NCI-H1417 treated with DMSO at 0.1 percent for 48 hours (cell line): ENCODE data around the gene ATE1.
"Not testable (repeated sequence)": the region's sequence is repeated elsewhere in the genome, so short reads cannot be mapped to it uniquely, and the experiment has no call there.

Source experiments
- DNase-seq: peaks from one replicate; lab custom pipeline; 2025; lab: John Stamatoyannopoulos, UW

The ATE1 gene

DNA sequence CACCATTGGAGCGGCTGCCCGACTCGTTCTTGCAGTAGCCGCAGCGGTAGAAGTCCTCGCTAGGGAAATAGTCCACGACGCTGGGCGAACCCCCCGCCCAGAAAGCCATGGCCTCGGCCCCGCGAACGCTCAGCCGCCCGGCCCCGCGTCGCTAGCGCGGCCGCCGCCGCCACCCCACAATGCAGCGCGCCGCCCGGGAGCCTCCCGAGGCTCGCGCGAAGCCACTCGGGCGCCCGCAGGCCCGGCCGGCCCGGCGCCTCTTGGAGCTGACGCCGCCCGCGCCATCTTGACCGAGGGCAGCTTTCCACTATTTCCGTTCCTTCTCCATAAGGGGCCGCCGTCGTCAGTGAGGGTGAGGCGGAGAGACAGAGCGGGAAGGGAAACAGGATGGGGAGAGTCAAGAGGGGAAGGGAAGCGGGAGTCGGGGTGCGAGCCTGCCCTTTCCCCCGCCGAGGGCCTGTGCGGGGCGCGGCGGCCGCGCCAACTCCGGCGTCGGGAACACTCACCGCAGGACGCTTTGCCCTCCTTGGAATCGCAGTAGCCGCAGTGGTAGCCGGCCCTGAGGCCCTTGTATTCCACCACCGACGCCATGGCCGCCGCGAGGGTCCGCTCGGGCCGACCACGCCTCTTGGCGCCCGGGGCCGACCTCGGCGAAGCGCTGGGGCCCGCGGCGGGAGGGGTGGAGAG, at the start of gene ATE1:
Gene ATE1, minus strand, starts transcription at position 191 of the 687 bp plus-strand sequence. Its CDS starts 82 bp downstream, at position 109.
- peak; percentile 62 for DNase-seq

GRCh38 chr10:121976607-121977006, 48.8 kb upstream of the ATE1 start:
- no peak for DNase-seq

DNA sequence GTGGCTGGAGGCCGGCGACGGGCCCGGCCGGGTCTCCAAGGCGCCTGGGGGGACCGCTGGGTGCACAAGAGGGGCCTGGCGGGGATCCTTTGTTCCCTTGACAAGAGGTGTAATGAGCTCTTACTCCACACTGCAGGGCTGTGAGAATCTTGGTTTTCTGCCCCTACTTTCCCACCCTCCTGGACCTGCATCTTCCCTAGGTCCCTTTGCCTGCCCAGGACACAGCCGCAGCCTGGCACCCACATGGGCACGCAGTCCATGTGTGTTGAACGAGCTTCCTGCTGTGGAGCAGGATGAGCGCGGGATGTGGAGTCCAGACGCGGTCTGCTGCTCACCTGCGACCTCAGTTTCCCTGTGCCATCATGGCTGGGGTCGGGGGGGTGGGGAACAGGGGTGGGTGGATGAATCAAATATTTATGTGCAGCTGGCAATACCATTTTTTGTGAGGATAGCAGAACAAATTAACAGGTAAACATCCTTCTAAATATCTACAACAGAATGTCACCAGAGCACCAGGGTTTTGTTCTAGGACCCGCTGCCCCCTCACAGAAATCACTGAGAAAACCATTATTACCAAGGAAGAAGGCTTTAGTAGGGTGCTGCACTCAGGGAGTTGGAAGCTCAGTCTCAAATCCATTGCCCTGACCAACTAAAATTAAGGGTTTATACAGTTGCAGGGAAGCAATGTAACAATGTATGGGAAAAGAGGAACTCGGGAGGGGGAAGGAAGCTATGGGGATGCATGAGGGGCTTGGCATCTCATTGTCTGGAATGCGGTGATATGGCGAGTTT, 47.7 kb upstream of the ATE1 start:
- no peak for DNase-seq

GRCh38 chr10:121974535-121975294, 46.9 kb upstream of the ATE1 start, which contains the start of gene NSMCE4A:
Gene NSMCE4A, minus strand, starts transcription at chr10:121975217. Its CDS starts 52 bp downstream, at chr10:121975165.
- no peak for DNase-seq

DNA sequence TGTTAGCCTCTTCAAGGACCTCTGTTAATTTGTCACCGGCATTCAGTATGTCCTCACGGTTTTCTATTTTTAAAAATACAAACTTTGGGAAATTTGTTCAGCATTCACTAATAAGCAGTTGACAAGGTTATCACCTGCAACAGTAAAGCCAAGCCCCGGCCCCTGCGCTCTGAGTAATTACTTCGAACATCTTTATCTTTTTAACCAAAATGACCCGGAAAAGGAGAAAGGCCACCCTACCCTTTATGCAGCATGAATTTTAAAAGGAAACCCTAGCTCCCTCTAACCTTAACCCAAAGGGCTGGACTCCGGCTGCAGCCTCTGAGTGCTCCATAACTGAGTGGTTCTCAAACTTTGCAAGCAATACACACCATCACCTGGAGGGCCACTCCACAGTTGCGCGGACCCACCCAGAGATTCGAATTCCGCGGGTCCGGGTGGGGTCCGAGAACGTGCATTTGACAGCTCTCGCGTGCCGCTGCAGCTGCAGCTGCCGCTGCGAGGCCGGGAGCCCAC, 46.2 kb upstream of the ATE1 start:
- DNase-seq: no peak

- not testable (repeated sequence) for DNase-seq
Measured at GRCh38 chr10:121969086-121969485, 41.3 kb upstream of the ATE1 start.

DNA sequence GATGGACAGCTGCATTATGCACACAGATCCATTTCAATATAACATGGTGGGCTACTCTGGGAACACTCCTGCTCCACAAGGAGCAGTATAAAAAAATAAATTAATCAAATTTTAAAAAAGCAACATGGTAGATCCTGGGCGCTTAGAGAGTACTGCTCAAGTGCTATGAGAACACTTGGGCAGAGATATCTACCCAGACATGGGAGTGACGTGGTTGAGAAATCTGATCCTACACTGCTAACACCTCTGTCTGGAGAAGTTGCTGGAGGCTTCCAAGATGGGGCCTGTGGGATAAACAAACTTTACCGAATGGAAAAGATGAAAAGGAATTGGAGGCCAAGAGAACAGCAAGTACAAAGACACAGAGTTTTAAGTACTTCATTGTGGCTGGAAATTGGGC, 38.2 kb upstream of the ATE1 start:
- no peak for DNase-seq

- no peak for DNase-seq
Measured at GRCh38 chr10:121961456-121961855, 33.6 kb upstream of the ATE1 start.

- no peak for DNase-seq
Measured at GRCh38 chr10:121959671-121960070, 31.8 kb upstream of the ATE1 start.

DNA sequence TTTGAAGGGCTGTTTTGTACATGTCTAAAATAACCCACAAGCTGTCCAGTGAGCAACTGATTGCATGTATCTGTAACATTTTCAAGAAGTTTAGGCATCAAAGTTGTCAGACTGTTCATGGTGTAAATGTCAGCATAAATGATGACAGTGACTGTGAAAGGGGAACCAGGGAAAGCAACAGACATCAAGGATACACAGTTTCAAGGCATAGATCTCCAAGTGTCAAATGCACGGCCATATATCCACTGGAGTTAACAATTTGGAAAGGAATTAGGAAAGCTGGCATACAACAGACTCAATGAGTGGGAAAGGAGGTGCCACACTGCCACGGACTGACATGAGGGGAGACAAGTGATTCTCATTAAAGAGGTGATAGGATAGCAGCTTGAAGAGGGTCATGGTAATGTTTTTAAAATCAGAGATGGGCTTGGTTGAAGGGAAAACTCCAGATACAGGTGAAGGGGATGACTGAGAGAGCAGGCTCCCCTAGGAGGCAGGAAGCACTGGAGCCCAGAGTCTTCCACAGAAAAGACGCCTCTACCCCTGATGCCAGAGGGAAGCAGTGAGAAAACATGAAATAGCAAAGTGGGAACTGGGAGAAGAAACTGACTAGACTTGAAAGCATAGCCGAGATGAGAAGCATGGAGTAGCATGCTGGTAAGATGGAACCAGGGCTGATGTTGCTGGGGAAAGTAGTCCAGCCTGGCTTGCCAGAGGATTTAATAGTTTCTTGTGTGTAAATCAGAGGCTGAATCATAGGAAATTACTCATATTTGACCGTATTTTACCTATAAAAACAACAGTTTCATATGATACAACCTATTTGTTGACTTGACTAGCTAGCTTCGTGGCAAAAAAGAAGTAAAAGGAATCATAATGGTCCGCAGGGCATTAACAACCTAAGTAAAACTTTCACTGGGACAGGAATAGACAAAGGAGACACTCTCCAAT, 28.6 kb upstream of the ATE1 start:
- no peak for DNase-seq

GRCh38 chr10:121952226-121952625, 24.4 kb upstream of the ATE1 start:
- DNase-seq: no peak

DNA sequence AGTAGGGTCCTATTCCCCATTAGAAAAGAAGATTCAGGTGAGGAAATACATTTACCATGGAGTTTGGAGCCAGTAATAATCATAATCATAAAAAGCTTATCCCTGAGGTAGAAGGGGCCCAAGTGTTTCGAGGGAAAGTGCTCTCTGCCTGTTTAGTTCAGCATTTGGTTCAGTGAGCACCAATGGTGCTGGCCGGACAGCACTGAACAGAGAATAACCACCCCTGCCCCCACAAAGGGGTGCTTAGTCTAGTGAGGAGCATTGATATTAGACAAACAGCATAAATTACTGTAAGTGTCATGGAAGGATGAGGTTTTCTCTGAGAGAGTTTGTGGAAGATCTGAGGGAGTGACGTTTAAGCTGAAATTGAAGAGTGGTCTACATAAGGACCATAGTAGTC, 21.6 kb upstream of the ATE1 start:
- DNase-seq: no peak

- DNase-seq: no peak
Measured at GRCh38 chr10:121949049-121949448, 21.2 kb upstream of the ATE1 start.

- no peak for DNase-seq
Measured at GRCh38 chr10:121947343-121948330, 19.8 kb upstream of the ATE1 start.

DNA sequence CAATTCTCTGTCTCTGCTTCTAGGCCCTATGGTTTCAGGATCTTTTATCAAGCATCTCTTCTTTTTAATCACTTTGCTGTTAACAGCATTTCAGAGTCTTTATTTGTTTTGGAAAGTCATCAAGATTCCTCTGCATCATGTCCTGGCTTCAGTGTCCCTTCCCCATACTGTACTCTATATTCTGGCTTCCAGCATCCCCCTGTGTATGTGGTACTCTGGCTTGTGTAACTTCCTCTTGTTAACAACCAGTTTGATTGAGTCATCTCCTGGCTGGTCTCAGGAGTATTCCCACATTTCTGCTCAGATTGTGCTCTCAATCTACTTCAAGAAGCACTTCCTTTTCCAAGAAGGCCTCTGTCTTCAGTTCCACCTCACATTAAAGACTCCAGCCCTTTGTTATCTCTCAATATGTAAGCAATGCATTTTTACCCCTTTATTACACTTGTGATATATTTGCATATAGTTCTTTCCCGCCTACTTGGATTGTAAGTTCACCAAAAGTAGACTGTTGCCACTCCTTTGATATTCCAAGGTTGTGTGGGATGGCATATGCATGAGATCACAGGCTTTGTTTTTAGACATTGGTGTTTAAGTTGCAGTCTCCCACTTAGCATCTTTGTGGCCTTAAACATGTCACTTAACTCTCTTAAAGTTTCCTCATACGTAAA, 15.1 kb upstream of the ATE1 start:
- no peak for DNase-seq

GRCh38 chr10:121941532-121941931, 13.7 kb upstream of the ATE1 start:
- no peak for DNase-seq

GRCh38 chr10:121936295-121936694, 8.5 kb upstream of the ATE1 start:
- no peak for DNase-seq

GRCh38 chr10:121935702-121936101, 7.9 kb upstream of the ATE1 start:
- DNase-seq: no peak
